Measurements from ENCODE around the gene TTC39A. TPM values are rescaled to one million over a fixed set of nuclear protein-coding genes. Genes with fewer than 3 reads are reported as not detected.

Gene TTC39A
- total and polyA plus RNA-seq, 2 donors from 2014 or later, result 31.4 to 70.1 TPM

DNA sequence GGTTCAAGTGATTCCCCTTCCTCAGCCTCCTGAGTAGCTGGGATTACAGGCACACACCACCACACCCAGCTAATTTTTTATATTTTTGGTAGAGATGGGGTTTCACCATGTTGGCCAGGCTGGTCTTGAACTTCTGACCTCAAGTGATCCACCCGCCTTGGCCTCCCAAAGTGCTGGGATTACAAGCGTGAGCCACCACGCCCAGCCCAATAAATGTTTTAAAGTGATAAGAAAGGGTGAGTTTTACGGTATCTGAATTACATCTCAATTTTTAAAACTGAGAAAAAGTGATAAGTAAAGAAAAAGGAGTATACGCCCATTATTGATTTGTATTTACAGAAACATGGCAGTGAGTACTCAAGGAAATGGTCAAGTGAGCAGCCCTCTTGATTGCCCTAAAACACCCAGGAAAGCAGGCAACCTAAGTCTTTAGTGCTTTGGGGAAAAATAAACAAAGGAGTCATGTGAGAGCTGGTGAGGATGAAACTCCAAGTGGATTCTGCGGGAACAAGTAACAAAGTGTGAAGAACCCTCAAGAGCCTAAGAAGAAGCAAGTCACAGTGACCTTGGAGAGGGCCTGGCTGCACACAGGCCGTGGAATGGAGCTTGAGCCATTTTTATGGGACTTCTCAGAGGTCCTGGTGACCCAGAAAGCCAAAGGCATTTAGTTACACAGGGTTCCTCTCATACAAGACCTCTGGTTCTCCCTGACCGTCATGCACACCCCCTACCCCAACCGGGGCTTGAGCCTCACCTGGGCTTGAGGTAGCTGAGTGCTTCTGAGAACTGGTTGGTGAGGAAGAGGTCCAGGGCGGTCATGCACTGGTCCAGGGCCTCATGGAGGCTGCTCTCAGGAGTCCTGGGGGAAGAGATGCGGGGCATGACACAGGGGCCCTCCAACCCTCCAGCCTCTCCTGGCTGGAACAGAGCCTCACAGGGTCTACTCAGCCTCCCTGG lies 9.1 kb downstream of the TTC39A start:
- Histone ChIP-seq H3K9me3 (ENCODE audit: control insufficient read depth in 2 of 3, insufficient read depth in 1 of 3, low read length in 3 of 3) (no peaks in the 10 kb centered on the region), H3K36me3 (ENCODE audit: control insufficient read depth in 2 of 3, insufficient read depth in 3 of 3, low read length in 3 of 3) (no peaks in the 10 kb centered on the region), H3K4me3 (ENCODE audit: low read length in 3 of 3) (no peak overlapping the region), H3K27ac (ENCODE audit: low read depth in 2 of 2, low read length in 2 of 2) (no peak overlapping the region), H3K27me3 (ENCODE audit: control insufficient read depth, insufficient read depth, low read length) (no peaks in the 10 kb centered on the region), H3K4me1 (ENCODE audit: control insufficient read depth in 2 of 3, insufficient read depth in 2 of 3, low read depth in 1 of 3, low read length in 3 of 3) (peaks cover 0 to 14% (median 10%) of the 10 kb centered on the region in 3 donors), H3K9ac (ENCODE audit: low read length in 3 of 3) (no peak overlapping the region)
- TF ChIP-seq CTCF (IDR thresholded peaks at IDR 0.05; ENCODE audit: borderline replicate concordance, extremely low read depth, insufficient read depth), result no peak
- intact Hi-C loops (cut with DNase I), result no loop called here
- DNase-seq (no peak), FAIRE-seq (no peak)

DNA sequence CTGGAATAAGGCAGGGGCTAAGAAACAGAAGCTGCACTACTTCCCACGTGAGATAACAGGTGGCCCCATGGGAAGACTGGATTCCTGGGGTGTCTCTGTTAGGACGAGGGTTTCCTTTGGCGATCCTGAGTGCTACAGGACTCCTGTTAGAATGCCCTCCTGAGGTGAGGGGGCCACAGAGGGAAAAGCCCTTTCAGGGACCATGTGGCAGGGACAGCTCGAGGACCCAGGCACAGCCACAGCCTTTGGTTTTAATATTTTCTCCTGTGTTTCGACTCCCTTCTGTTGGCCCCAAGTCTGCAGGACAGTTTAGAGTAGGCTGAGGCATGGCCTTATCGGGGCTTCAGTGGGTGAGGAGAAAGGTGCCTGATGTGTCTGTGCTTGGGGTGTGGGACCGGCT lies 12.6 kb downstream of the TTC39A start:
- no peak for DNase-seq
- Histone ChIP-seq H3K4me3 (ENCODE audit: low read length in 3 of 3) (no peak overlapping the region), H3K9ac (ENCODE audit: low read length in 3 of 3) (no peak overlapping the region), H3K27ac (ENCODE audit: low read depth in 2 of 2, low read length in 2 of 2) (no peak overlapping the region), H3K36me3 (ENCODE audit: control insufficient read depth in 2 of 3, insufficient read depth in 3 of 3, low read length in 3 of 3) (no peaks in the 10 kb centered on the region), H3K27me3 (ENCODE audit: control insufficient read depth, insufficient read depth, low read length) (no peaks in the 10 kb centered on the region), H3K4me1 (ENCODE audit: control insufficient read depth in 2 of 3, insufficient read depth in 2 of 3, low read depth in 1 of 3, low read length in 3 of 3) (peaks cover 0 to 21% (median 17%) of the 10 kb centered on the region in 3 donors), H3K9me3 (ENCODE audit: control insufficient read depth in 2 of 3, insufficient read depth in 1 of 3, low read length in 3 of 3) (no peaks in the 10 kb centered on the region)
- no peak for TF ChIP-seq CTCF (IDR thresholded peaks at IDR 0.05; ENCODE audit: borderline replicate concordance, extremely low read depth, insufficient read depth)
- intact Hi-C loops (cut with DNase I), result no loop called here
- FAIRE-seq, result no peak

DNA sequence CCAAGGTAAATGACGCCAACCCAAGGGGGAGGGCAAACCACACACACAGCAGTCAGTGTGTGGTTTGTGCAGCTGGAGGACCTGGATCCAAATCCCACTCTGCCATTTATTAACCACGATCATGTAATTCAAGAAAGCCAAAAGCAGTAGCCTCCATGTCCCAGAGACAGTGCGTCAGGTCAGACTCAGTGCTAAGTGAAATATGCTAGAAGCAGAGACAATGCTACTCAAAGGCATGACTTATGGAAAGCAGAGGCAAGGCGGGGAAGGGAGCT lies 13.6 kb downstream of the TTC39A start:
- Histone ChIP-seq H3K9ac (ENCODE audit: low read length in 3 of 3) (peak overlapping the region in 1 of 3 donors; percentile 26), H3K9me3 (ENCODE audit: control insufficient read depth in 2 of 3, insufficient read depth in 1 of 3, low read length in 3 of 3) (no peaks in the 10 kb centered on the region), H3K36me3 (ENCODE audit: control insufficient read depth in 2 of 3, insufficient read depth in 3 of 3, low read length in 3 of 3) (no peaks in the 10 kb centered on the region), H3K4me3 (ENCODE audit: low read length in 3 of 3) (no peak overlapping the region), H3K4me1 (ENCODE audit: control insufficient read depth in 2 of 3, insufficient read depth in 2 of 3, low read depth in 1 of 3, low read length in 3 of 3) (peaks cover 0 to 23% (median 17%) of the 10 kb centered on the region in 3 donors), H3K27me3 (ENCODE audit: control insufficient read depth, insufficient read depth, low read length) (no peaks in the 10 kb centered on the region), H3K27ac (ENCODE audit: low read depth in 2 of 2, low read length in 2 of 2) (peak overlapping the region; percentile 14 to 57)
- intact Hi-C loops (cut with DNase I), result no loop called here
- peak in 2 of 5 donors; percentile 36 to 50 for DNase-seq
- TF ChIP-seq CTCF (IDR thresholded peaks at IDR 0.05; ENCODE audit: borderline replicate concordance, extremely low read depth, insufficient read depth), result no peak
- FAIRE-seq, result no peak
